ENCODE measurements around the gene NUP43.
"Not testable (repeated sequence)": the region's sequence is repeated elsewhere in the genome, so short reads cannot be mapped to it uniquely, and the experiment has no call there.

NUP43 gene

DNA sequence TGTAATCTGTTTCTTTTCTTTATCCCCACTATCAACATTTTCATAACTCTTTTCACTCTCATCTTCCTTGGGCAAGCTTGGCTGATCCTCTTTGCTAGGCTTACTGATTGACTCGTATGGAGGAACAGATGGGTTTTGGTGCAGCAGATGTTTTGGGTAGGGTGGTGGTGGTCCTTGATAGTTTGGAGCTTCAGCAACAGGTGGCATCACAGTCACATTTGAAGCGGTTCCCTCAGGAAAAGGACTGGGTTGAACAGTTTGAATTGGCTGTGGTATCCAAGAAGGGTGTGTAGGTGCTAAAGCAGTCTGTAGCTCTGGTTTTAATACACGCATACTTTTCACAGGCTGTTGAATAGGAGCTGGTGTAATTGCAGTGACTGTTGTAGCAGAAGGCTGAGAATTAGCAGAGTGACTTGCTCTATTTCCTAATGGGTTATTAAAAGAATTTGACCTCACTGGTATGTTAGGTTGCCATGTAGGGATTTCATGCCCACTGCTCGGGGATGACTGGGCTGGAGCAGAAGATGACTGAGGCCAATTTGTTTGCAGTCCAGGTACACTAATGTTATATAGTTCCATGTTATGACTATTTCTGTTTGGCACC, 63.0 kb downstream of the NUP43 start:
- FAIRE-seq: no peak

DNA sequence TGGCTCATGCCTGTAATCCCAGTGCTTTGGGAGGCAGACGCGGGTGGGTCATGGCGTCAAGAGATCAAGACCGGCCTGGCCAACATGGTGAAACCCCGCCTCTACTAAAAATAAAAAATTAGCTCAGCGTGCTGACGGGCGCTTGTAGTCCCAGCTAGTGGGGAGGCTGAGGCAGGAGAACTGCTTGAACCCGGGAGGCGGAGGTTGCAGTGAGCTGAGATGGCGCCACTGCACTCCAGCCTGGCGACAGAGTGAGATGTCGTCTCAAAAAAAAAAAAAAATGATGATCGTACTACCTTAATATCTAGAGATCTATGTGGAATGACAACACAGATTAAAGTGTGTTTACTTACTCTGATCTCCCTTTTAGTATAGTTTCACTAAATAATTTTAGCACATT, 64.5 kb downstream of the NUP43 start:
- not testable (repeated sequence) for FAIRE-seq

DNA sequence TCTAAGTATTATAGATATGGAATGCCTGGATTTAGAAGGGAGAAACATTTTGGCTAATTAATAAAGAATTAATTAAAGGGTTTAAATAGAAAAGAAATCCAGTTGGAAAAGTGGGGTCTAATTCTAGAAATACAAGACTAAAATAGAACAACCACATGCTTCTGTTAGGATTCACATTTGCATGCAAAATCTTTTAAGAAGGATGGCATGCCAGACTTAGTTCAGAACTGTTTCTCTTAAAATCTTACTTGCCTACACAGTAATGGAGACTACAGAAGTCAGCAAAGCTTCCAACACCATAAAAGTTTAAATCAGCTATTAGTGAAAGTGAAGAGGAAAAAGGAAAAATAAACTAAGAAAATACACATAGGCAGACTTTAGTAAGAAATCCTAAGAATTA, 65.1 kb downstream of the NUP43 start:
- FAIRE-seq: no peak

DNA sequence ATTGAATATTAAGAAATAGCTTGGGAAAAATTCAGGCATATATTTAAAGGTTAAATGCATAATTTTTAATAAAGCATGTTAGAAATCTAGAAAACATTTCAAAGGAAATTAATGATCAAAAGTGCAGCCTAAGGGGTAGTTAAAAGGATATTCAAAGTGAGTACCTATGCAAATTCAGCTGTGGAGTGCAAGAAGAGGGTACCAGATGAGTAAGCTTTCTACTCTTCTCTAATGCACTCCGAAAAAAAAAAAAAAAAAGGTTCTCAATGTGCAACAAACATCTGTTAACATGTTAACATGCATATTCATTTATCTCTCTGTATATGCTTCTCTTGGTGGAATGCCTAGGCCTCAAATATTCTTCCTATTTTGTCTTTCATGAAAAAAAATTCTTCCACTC, 65.8 kb downstream of the NUP43 start:
- no peak for FAIRE-seq

Measured in TTC549 (cell line).